Activated T-cell treated with anti-CD3 and anti-CD28 coated beads, Interleukin-2, amount 50 U/mL, for 1 hour (primary cell): ENCODE results near the gene CPAMD8.
"Not testable (repeated sequence)": the region's sequence is repeated elsewhere in the genome, so short reads cannot be mapped to it uniquely, and the experiment has no call there.

Experiments used
- DNase-seq: peaks from one replicate; pipeline ENCODE4 v3.0.0-alpha.2; 2020

Gene CPAMD8

GRCh38 chr19:17037966-17038500, 11.4 kb upstream of the CPAMD8 start:
- DNase-seq: no peak

- no peak for DNase-seq
These were observed 10.6 kb upstream of the CPAMD8 start for GRCh38 chr19:17037184-17037583.

- DNase-seq: no peak
These were observed 10.0 kb upstream of the CPAMD8 start for GRCh38 chr19:17036640-17037039.

- no peak for DNase-seq
These were observed 9.3 kb upstream of the CPAMD8 start for GRCh38 chr19:17035842-17036424.

GRCh38 chr19:17031741-17032140, 5.1 kb upstream of the CPAMD8 start:
- no peak for DNase-seq

GRCh38 chr19:17027535-17027975, 945 bp upstream of the CPAMD8 start:
- DNase-seq: no peak

- DNase-seq: no peak
These were observed 485 bp downstream of the CPAMD8 start for GRCh38 chr19:17025991-17026658.

- DNase-seq: no peak
These were observed 1.2 kb downstream of the CPAMD8 start for GRCh38 chr19:17025361-17025760.

- not testable (repeated sequence) for DNase-seq
These were observed 1.7 kb downstream of the CPAMD8 start for GRCh38 chr19:17024941-17025340.

GRCh38 chr19:17023805-17024204, 2.8 kb downstream of the CPAMD8 start:
- no peak for DNase-seq

GRCh38 chr19:17022738-17023137, 3.9 kb downstream of the CPAMD8 start:
- no peak for DNase-seq

GRCh38 chr19:17021793-17022590, 4.6 kb downstream of the CPAMD8 start:
- DNase-seq: no peak

GRCh38 chr19:17021328-17021727, 5.3 kb downstream of the CPAMD8 start:
- DNase-seq: no peak

- DNase-seq: no peak
These were observed 5.8 kb downstream of the CPAMD8 start for GRCh38 chr19:17020823-17021222.

- DNase-seq: no peak
These were observed 6.2 kb downstream of the CPAMD8 start for GRCh38 chr19:17020385-17020784.

- not testable (repeated sequence) for DNase-seq
These were observed 12.3 kb downstream of the CPAMD8 start for GRCh38 chr19:17014212-17014861.

GRCh38 chr19:17011485-17011884, 15.1 kb downstream of the CPAMD8 start:
- no peak for DNase-seq

GRCh38 chr19:17006579-17006978, 20.0 kb downstream of the CPAMD8 start:
- no peak for DNase-seq

- DNase-seq: no peak
These were observed 21.6 kb downstream of the CPAMD8 start for GRCh38 chr19:17005000-17005399.

GRCh38 chr19:17004386-17004785, 22.2 kb downstream of the CPAMD8 start:
- DNase-seq: no peak

- no peak for DNase-seq
These were observed 24.2 kb downstream of the CPAMD8 start for GRCh38 chr19:17002455-17002854.

- peak; percentile 67 for DNase-seq
These were observed 24.9 kb downstream of the CPAMD8 start for GRCh38 chr19:17001603-17002183.
